ENCODE results near the gene PDIA5.

The PDIA5 gene

DNA sequence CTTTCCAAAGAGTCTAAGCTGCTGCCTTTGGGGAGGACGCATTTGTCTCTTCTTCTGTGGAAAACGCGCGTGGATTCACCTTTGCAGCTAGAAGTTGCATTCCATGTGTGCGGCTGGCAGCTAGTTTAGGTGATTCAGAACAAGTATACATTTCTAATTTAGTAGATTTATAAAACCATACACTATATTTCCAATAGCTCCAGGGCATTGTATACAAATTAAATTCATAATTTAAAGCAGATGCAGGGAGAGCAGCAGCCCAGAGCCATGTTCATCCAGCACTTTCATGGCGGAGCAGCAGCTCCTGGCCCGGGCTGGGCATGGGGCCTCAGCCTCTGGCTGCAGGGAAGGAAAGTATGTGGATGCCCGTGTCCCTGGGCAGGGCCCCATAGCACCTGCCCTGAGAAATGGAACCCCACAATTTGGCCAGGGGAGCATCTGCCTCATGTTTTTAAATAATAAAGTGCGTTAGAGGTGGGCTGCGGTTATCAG is 92.1 kb downstream of the PDIA5 start:
- no peak for DNase-seq (ENCODE audit: low read depth)
- H3K4me3 ChIP-seq (replicated peaks; ENCODE audit: low read depth, low read length), result no peak overlapping the region
- TF ChIP-seq, protein P1, sequence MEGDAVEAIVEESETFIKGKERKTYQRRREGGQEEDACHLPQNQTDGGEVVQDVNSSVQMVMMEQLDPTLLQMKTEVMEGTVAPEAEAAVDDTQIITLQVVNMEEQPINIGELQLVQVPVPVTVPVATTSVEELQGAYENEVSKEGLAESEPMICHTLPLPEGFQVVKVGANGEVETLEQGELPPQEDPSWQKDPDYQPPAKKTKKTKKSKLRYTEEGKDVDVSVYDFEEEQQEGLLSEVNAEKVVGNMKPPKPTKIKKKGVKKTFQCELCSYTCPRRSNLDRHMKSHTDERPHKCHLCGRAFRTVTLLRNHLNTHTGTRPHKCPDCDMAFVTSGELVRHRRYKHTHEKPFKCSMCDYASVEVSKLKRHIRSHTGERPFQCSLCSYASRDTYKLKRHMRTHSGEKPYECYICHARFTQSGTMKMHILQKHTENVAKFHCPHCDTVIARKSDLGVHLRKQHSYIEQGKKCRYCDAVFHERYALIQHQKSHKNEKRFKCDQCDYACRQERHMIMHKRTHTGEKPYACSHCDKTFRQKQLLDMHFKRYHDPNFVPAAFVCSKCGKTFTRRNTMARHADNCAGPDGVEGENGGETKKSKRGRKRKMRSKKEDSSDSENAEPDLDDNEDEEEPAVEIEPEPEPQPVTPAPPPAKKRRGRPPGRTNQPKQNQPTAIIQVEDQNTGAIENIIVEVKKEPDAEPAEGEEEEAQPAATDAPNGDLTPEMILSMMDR (IDR thresholded peaks at IDR 0.05; ENCODE audit: low read length, missing control alignments), result no peak

DNA sequence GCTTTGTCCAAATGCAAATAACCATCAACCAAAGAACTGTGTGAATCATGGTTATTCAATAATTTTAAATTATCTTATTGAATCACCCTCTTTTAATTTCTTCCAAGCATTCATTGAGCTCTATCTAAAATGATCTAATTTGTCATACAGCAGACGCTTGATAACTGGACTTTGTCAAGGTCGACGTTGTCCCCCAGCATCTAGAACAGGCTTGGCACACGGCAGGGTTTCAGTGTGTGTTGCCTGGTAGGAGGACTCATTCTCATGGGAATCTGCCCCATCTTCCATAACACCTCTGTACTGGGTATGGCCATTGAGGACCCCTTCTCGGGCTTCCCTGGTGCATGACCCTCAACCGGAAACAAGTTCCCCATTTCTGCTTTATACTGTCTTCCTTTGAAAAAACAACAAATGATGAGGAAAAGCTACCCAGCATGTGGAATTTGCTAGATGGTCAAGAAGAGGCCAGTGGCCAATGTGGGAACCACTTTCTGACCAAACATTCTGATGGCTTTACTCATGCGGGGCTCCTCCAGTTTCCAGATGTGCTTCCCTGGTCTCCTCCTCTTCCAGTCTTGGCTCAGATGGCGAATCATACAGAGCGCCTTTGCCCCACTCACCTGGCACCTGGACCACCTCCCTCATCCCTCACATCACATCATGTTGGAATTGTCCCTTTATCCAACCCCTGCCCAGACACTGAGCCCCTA is 93.3 kb downstream of the PDIA5 start:
- TF ChIP-seq, protein P1 (IDR thresholded peaks at IDR 0.05; ENCODE audit: low read length, missing control alignments), result no peak
- H3K4me3 ChIP-seq (replicated peaks; ENCODE audit: low read depth, low read length), result no peak overlapping the region
- DNase-seq (ENCODE audit: low read depth), result no peak

DNA sequence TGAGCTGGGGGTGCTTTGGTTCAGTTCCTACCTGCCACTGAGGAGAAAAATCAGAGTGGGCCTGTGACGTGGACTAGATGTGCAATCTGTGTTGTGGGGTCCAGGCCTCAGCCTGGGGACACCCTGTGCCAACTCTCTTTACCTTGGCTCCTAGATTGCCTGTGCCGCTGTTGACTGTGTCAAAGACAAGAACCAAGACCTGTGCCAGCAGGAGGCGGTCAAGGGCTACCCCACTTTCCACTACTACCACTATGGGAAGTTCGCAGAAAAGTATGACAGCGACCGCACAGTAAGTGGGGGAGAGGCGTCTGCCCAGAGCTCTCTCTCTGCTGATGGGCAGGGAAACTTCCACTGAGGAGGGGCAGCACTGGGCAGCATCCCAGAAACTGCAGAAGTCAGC is 94.3 kb downstream of the PDIA5 start:
- no peak overlapping the region for H3K4me3 ChIP-seq (replicated peaks; ENCODE audit: low read depth, low read length)
- TF ChIP-seq, protein P1 (IDR thresholded peaks at IDR 0.05; ENCODE audit: low read length, missing control alignments), result no peak
- no peak for DNase-seq (ENCODE audit: low read depth)

DNA sequence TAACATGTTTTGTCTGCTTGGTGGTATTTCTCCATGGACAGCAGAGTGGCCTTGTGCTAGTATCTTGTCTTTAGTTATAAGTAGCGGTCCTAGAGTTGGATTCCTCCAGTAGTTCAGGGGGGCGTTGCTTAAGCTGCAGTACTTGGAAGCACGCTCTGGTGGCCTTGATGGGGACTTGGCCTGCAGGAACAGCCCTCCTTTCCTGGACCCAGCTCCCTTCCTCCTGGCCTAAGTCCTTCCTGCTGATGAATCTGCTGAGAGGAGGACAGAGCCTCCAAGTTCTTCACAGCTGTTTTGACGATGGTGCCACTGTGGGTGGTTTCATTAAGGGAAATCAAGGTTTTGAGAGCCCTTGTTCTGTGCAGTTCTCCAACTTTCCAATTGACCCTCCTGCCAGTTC is 96.3 kb downstream of the PDIA5 start:
- no peak overlapping the region for H3K4me3 ChIP-seq (replicated peaks; ENCODE audit: low read depth, low read length)
- TF ChIP-seq, protein P1 (IDR thresholded peaks at IDR 0.05; ENCODE audit: low read length, missing control alignments), result no peak
- DNase-seq (ENCODE audit: low read depth), result no peak

DNA sequence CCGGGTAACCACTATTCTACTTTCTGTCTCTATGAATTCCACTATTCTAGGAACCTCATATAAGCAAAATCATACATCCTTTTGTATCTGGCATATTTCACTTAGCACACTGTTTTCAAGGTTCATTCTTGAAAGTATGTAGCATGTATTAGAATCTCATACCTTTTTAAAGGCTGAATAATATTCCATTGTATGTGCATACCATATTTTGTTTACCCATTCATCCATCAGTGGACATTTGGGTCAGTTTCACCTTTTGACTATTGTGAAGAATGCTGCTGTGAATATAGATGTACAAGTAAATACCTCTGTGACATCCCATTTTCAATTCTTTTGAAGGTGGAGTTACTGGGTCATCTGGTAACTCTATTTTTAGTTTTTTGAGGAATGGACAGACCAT is 98.3 kb downstream of the PDIA5 start:
- no peak for DNase-seq (ENCODE audit: low read depth)
- TF ChIP-seq, protein P1 (IDR thresholded peaks at IDR 0.05; ENCODE audit: low read length, missing control alignments), result no peak
- H3K4me3 ChIP-seq (replicated peaks; ENCODE audit: low read depth, low read length), result no peak overlapping the region

DNA sequence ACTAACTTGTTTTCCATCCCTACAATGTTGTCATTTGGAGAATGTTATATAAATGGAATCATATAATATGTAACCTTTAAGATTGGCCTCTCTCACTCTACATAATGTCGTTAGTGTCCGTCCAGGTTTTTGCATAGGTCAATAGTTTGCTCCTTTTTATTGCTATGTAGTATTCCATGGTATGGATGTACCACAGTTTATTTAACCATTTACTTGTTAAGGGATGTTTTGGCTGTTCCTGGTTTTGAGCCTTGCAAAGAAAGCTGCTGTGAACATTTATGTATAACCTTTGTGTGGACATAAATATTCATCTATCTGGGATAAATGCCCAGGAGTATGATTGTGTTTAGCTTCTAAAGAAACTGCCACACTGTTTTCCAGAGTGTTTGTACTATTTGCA is 100.9 kb downstream of the PDIA5 start:
- TF ChIP-seq, protein P1 (IDR thresholded peaks at IDR 0.05; ENCODE audit: low read length, missing control alignments), result no peak
- no peak for DNase-seq (ENCODE audit: low read depth)
- H3K4me3 ChIP-seq (replicated peaks; ENCODE audit: low read depth, low read length), result no peak overlapping the region

DNA sequence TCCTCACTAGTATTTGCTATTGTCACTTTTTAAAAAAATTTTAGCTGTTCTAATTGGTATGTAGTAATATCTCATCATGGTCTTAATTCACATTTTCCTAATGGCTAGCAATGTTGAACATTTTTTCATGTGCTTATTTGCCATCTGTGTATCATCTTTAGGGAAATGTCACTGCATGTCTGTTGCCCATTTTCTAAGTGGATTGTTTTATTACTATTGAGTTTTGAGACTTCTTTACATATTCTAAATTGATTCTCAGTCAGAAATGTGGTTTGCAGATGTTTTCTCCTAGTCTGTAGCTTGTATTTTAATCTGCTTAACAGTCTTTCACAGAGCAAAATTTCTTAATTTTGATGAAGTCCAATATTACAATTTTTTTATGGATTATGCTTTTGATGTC is 101.3 kb downstream of the PDIA5 start:
- TF ChIP-seq, protein P1 (IDR thresholded peaks at IDR 0.05; ENCODE audit: low read length, missing control alignments), result no peak
- no peak overlapping the region for H3K4me3 ChIP-seq (replicated peaks; ENCODE audit: low read depth, low read length)
- DNase-seq (ENCODE audit: low read depth), result no peak
